Activated naive CD4-positive, alpha-beta T cell treated with Interleukin-2 at 50 U/mL for 16 hours (primary cell): ENCODE measurements around the gene MESP1.

Source experiments
- DNase-seq: peaks from one replicate; pipeline ENCODE4 v3.0.0-alpha.2; 2020

The MESP1 gene

DNA sequence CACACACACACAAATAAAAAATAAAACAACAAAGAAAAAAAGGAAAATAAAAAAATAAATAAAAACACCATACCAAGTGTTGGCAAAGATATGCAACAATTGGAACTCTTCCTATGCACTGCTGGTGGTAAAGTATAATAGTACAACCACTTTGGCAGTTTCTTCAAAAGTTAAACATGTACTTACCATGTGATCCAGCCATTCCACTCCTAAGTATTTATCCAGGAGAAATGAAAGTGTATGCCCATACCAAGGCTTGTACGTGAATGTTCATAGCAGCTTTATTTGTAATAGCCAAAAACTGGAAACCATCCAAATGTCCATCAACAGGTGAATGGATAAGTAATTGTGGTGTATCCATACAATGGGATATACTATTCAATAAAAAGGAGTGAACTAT, 43.5 kb downstream of the MESP1 start:
- no peak for DNase-seq

DNA sequence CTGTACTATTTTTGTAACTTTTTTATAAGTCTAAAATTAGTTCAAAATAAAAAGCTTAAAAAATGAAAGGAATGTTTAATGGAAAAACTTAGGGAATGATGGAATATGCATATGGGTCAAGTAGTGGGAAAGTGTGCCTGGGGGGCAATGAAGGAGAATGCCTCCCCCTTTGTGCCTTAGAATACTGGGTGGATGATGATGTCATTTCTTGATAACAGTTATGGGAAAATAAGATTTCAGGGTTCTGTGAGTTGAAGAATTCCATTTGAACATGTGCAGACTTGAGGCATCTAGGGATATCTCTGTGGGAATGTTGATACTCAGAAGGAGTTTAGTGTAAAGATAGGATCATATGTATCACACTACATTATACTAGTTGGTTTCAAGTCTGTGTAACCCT, 46.6 kb downstream of the MESP1 start:
- DNase-seq, result no peak
